Measurements from ENCODE around the gene ADGRL4.

ADGRL4 gene

GRCh38 chr1:78864175-78864574 lies 142.4 kb downstream of the ADGRL4 start:
- H3K4me3 ChIP-seq (ENCODE audit: low read depth, low read length): no peak overlapping the region
- no peak for DNase-seq (ENCODE audit: low read depth)
- TF ChIP-seq CTCF (conservative IDR thresholded peaks at IDR 0.05; ENCODE audit: low read depth, low read length): no peak

GRCh38 chr1:78856096-78856495 lies 150.4 kb downstream of the ADGRL4 start:
- H3K4me3 ChIP-seq (ENCODE audit: low read depth, low read length): no peak overlapping the region
- no peak for TF ChIP-seq CTCF (conservative IDR thresholded peaks at IDR 0.05; ENCODE audit: low read depth, low read length)
- no peak for DNase-seq (ENCODE audit: low read depth)

- no peak for TF ChIP-seq CTCF (conservative IDR thresholded peaks at IDR 0.05; ENCODE audit: low read depth, low read length)
- DNase-seq (ENCODE audit: low read depth): no peak
- H3K4me3 ChIP-seq (ENCODE audit: low read depth, low read length): no peak overlapping the region
These were observed 151.3 kb downstream of the ADGRL4 start for GRCh38 chr1:78855258-78855657.

GRCh38 chr1:78854556-78854955 lies 152.0 kb downstream of the ADGRL4 start:
- DNase-seq (ENCODE audit: low read depth): no peak
- no peak for TF ChIP-seq CTCF (conservative IDR thresholded peaks at IDR 0.05; ENCODE audit: low read depth, low read length)
- H3K4me3 ChIP-seq (ENCODE audit: low read depth, low read length): no peak overlapping the region

- peak; percentile 31 for DNase-seq (ENCODE audit: low read depth)
- H3K4me3 ChIP-seq (ENCODE audit: low read depth, low read length): no peak overlapping the region
- TF ChIP-seq CTCF (conservative IDR thresholded peaks at IDR 0.05; ENCODE audit: low read depth, low read length): no peak
These were observed 163.0 kb downstream of the ADGRL4 start for GRCh38 chr1:78843546-78843945.

GRCh38 chr1:78843111-78843510 lies 163.4 kb downstream of the ADGRL4 start:
- no peak for DNase-seq (ENCODE audit: low read depth)
- TF ChIP-seq CTCF (conservative IDR thresholded peaks at IDR 0.05; ENCODE audit: low read depth, low read length): no peak
- H3K4me3 ChIP-seq (ENCODE audit: low read depth, low read length): no peak overlapping the region

- TF ChIP-seq CTCF (conservative IDR thresholded peaks at IDR 0.05; ENCODE audit: low read depth, low read length): no peak
- H3K4me3 ChIP-seq (ENCODE audit: low read depth, low read length): peak overlapping the region; percentile 19
- DNase-seq (ENCODE audit: low read depth): peak; percentile 94
These were observed 165.9 kb downstream of the ADGRL4 start for GRCh38 chr1:78840453-78841271.
